Renal cortex interstitium (tissue), 11 donors: Measurements from ENCODE around the gene WDR1. TPM values are rescaled to one million over a fixed set of nuclear protein-coding genes. Genes with fewer than 3 reads are reported as not detected.
A peak's percentile ranks its signal among the peaks of the same experiment; 100 is the strongest.

ENCODE experiments used
- DNase-seq, 11 donors: peaks; one replicate each; pipeline ENCODE4 v3.0.0-alpha.2; 2013; ENCODE audit warnings: low read depth in 9 of 11, low spot score in 4 of 11; ENCODE audit errors: extremely low read depth in 1 of 11
- polyA plus RNA-seq, 3 donors: library from polyadenylated mRNA; unstranded; fragments of 120-200 nt; gene quantifications; one replicate each; pipeline ENCODE4 v1.2.1, GENCODE V29; 2013; ENCODE audit not compliant: insufficient read length in 3 of 3

The WDR1 gene
- polyA plus RNA-seq, 3 donors: 185 to 200 (median 191) TPM

GRCh38 chr4:10080589-10081217 lies 35.9 kb downstream of the WDR1 start:
- no peak for DNase-seq

GRCh38 chr4:10079912-10080588 lies 36.5 kb downstream of the WDR1 start:
- DNase-seq: no peak

- DNase-seq: no peak
Observed at GRCh38 chr4:10079256-10079655, 37.3 kb downstream of the WDR1 start.

GRCh38 chr4:10078481-10079233 lies 37.9 kb downstream of the WDR1 start:
- no peak for DNase-seq

- no peak for DNase-seq
Observed at GRCh38 chr4:10077483-10078335, 38.9 kb downstream of the WDR1 start.

- DNase-seq: no peak
Observed at GRCh38 chr4:10077076-10077475, 39.5 kb downstream of the WDR1 start.

- no peak for DNase-seq
Observed at GRCh38 chr4:10075953-10076391, 40.6 kb downstream of the WDR1 start.

GRCh38 chr4:10075158-10075863 lies 41.3 kb downstream of the WDR1 start:
- DNase-seq: no peak

- no peak for DNase-seq
Observed at GRCh38 chr4:10074767-10075105, 41.9 kb downstream of the WDR1 start.

- DNase-seq: no peak
Observed at GRCh38 chr4:10074076-10074766, 42.4 kb downstream of the WDR1 start.

GRCh38 chr4:10072420-10073017 lies 44.1 kb downstream of the WDR1 start:
- DNase-seq: no peak

GRCh38 chr4:10069075-10069642 lies 47.4 kb downstream of the WDR1 start:
- no peak for DNase-seq

GRCh38 chr4:10066670-10067651 lies 49.6 kb downstream of the WDR1 start:
- no peak for DNase-seq

GRCh38 chr4:10066206-10066605 lies 50.4 kb downstream of the WDR1 start:
- no peak for DNase-seq

GRCh38 chr4:10063544-10064300 lies 52.9 kb downstream of the WDR1 start:
- DNase-seq: peak in 1 of 11 donors; percentile 17
